ENCODE data around the gene SECISBP2L. TPM values are rescaled to one million over a fixed set of nuclear protein-coding genes. Genes with fewer than 3 reads are reported as not detected.
"Not testable (repeated sequence)": the region's sequence is repeated elsewhere in the genome, so short reads cannot be mapped to it uniquely, and the experiment has no call there.

Gene SECISBP2L
- total RNA-seq, 1 donor from 2014 or later: 38.0 TPM

DNA sequence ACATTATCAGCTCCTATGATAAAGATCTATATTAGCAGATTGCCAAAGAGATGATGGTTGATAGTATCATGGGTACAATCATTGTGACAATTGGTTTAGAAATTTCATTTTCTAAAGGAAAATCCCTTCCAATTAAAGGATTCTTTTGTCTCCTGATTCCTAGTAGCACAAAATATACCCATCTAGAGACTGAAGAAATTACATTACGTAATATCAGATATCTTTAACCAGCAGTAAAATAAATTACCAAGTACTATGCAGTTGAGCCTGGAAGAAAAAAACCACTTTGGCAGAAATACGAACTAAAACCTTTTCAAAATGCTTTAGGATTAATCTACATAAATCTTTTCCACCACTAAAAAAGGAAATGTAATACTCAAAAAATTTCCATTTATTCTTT, 46.9 kb downstream of the SECISBP2L start:
- no peak for DNase-seq (ENCODE audit: extremely low read depth, low read depth, low spot score)

DNA sequence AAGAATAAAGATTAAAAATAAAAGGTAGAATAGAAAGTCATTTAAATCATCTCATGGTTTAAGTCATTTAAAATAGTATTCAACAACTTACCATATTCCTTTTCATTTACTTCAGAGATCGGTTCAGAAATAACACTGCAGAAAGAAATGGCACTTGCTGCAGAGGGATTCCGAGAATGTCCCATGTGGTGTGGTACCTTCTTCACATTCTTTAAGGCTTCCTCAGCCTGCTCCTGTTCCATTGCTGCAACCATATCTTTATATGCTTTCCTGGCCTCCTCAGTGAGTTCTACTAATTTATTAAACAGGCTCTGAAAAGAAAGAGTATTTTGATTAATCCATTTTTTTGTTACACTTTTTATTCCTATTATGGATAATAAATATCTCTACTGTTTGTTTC, 50.0 kb downstream of the SECISBP2L start:
- DNase-seq (ENCODE audit: extremely low read depth, low read depth, low spot score): no peak

DNA sequence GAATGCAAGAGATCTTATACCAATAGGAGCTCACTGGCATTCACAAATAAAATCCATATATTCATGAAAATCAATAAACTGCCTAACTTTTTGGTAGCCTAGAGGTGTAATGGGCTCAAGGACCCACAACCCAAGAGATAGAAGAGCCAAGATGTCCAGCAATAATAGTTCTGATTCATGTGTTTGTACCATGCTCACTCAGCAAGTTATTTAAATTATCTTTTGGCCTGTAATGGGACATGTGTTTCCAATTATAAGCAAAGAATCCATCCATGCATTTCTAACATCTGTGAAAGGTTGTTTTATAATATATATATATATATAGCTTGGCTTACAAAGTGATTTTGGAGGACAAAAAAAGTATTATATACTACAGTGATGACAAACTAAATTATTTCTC, 52.9 kb downstream of the SECISBP2L start:
- no peak for DNase-seq (ENCODE audit: extremely low read depth, low read depth, low spot score)

DNA sequence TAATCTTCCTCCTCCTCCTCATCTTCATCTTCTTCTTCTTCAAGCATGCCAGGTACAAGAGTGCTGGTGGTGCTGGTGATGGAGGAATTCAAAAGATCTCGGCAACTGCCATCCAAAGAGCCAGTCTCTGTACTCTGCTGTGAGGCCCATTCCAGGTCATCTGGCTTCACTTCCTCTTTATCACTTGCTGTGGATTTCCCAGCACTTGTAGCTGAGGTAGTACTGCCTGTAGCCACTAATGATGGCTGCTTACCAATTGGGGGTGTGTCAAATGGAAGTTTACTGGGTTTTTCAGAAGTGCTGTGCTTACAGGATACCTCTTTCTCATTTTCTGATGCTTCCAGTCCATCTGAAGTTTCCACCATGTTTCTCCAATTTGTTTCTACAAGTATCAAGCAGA, 53.7 kb downstream of the SECISBP2L start:
- no peak for DNase-seq (ENCODE audit: extremely low read depth, low read depth, low spot score)

DNA sequence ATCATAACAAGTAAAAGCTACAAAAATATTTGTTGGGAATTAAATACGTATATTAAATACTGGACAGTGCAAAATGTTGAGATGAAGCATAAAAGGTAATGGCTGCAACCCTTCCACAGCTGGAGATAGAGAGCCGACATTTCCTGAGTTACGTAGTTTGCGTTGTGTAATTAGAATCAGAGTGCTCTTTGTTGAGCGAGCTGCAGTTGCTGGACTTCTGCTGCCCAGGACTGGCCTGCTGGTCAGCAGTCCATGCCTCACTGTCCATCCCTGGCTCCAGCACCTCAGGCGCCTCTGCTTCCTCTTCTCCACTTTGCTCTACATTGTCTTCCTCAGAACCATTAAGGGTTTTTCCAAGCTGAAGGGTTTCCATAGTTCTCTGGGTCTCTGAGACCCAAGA, 54.1 kb downstream of the SECISBP2L start:
- no peak for DNase-seq (ENCODE audit: extremely low read depth, low read depth, low spot score)

DNA sequence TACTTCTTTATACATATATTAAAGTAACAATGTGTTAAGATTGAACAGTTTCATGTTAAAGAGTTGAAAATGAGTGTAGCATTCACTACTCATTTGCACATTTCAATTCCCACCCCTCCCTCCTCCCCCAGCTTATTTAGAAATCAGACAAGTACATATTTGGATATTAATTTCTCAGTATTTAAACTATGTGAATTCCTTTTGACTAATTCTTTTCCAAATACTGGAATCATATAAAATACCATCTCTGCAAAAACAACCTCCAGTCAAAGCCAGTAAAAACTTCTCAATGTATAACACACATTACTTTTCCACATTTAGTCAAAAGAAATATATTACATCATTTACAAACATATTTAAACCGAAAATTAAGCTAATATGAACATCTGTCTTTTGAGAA, 57.1 kb downstream of the SECISBP2L start:
- DNase-seq (ENCODE audit: extremely low read depth, low read depth, low spot score): no peak

DNA sequence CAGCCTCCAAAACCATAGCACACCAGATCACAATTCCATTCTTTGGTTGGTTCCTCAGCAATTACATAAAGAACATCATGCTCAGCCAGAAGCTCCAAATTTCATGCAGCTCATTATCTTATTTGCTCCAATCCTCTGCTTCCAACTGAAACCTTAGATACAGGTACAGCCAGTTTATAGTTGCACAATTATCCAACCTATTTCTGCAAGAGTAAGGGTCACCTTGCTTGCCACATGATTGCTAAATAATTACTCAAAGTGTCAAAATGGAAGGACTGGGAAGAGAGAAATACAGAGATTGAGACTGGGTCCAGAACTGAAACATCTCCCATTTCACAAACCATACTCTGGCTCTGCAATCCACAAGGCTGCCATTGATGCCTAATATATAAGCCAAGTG, 59.1 kb downstream of the SECISBP2L start:
- DNase-seq (ENCODE audit: extremely low read depth, low read depth, low spot score): no peak

DNA sequence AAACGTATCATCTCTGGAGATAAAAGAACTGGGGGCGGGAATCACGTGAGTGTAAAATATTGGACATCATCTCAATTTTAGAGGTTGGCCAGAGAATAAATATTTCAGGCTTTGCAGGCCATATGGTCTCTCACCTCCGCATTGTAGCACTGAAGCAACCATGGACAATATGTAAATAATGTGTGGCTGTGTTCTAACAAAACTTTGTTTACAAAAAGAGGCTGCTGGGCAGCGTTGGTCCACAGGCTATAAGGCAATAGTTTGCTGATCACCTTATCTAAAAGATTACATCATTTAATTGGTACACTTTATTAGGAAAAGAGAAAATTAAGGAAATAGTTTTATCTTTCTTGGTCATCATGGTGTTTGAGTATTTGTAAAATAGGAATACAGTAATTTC, 60.0 kb downstream of the SECISBP2L start:
- DNase-seq (ENCODE audit: extremely low read depth, low read depth, low spot score): no peak

DNA sequence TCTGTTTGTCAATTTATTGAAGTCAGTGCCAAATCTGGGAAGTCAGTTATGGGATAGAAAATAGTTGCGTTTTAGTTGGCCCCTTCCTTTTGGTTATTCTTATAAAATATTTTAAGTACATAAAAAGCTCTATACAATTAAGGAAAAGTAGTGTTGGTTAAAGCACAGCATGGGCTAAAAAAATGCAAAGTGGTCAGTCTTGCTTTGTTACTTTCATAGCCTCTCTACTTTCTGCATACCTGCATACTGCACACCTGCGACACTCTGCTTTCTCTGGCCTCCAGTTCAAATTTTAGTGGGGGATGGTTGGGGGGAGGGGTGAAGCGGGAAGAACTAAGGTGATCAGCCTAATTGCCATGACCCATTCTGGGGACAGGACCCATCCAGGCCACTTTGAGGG, 60.7 kb downstream of the SECISBP2L start:
- no peak for DNase-seq (ENCODE audit: extremely low read depth, low read depth, low spot score)

DNA sequence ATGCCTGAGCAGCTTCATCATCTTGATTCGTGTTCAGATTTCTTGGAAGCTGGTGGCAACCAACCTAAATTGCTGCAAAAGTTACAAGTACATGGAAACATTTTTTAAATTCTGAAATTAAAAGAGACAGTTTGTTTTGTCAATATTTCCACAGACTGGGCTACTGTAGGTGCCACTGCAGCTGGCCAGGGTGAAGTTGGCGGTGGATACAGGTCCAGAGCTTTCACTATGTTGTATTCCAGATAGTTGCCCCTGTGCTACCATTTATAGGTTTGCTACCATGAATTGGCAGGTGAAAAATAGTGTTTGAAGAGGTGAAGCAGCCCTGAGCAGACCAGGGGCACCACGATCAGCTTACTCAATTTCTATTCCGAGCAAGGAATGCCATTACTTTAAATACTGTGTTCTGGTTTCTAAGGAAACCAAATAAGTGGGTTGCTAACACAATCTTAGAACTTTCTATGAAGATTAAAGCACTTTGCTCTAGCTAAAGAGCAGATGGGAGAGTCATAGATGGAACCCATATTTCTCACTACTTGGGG, 61.4 kb downstream of the SECISBP2L start:
- DNase-seq (ENCODE audit: extremely low read depth, low read depth, low spot score): no peak

DNA sequence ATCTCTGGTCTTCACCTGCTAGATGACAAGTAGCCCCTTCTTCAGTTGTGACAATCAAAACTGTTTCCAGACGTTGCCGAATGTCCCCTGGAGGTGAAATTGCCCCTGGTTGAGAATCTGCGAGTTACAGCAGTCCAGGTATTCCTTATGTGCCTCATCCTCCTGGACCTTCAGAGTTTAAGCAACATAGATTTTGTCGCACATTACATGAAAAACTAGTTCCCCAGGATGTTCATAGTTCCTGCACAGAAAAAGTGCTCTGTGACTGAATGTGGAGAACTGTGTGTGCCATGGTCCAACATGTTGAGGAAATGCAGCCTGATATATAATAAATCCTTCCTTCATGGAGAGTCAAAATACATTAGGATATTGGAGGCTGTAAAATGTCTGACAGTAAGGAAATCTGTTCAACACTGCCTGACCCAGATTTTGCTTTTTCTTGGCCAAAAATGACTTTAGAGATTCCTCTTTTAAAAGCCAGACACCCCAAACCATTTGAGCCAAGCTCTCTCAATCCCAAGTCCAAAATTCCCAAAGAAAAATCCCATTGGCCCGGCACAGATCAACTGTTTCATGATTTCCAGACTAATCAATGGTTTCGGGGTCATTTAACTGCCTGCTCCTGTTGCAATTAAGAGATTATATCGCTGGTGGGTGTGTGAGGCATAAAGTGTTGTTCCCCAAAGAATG, 62.1 kb downstream of the SECISBP2L start:
- DNase-seq (ENCODE audit: extremely low read depth, low read depth, low spot score): no peak

DNA sequence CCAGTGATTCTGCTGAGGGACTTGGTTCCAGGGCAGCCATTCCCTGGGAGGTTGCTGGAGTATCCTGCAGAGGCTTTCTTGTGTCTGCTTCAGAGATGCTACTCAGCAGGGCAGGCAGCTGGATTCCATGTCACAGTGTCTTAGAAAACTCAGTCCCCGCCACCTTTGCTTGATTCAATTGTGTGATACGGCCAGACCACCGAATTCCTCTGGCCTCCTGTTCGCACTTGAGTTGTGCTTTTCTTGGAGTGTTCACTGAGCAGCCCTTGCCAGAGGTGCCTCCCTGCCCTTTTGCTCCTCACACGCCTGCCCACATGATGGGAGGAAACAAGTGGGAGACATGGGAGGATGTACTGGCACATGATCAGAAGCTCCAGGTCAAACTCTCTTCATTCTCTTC, 62.9 kb downstream of the SECISBP2L start:
- DNase-seq (ENCODE audit: extremely low read depth, low read depth, low spot score): no peak

DNA sequence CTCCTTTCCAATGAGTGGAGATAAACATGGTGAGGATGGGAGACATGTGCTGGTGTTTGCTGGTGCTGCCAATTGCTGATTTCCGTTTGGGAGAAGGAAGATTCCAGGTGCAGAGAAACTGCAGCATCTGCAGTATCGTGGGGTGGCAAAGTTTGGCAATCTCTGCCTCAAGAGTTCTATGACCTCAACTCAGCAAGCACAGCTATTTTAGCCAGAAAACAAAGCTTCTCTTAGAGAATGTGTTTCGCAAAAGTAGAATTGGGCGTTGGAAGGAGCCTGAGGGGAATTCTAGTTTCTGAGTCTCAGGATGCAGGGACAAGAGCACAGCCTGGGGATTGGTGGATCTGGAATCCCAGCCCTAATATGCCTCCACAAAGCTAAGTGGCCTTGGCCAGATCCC, 64.3 kb downstream of the SECISBP2L start:
- no peak for DNase-seq (ENCODE audit: extremely low read depth, low read depth, low spot score)

DNA sequence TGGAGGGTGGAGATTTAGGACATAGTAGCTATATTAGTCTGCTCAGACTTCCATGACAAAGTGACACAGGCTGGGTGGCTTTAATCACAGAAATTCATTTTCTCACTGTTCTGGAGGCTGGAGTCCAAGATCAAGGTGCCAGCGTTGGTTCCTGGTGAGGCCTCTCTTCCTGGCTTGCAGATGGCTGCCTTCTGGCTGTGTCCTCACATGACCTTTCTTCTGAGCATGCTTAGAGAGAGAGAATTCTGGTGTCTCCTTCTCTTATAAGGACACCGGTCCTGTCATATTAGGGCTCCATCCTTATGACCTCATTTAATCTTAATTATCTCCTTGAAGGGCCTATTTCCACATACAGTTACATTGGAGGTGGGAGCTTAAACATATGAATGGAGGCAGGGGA, 67.6 kb downstream of the SECISBP2L start:
- DNase-seq (ENCODE audit: extremely low read depth, low read depth, low spot score): no peak

DNA sequence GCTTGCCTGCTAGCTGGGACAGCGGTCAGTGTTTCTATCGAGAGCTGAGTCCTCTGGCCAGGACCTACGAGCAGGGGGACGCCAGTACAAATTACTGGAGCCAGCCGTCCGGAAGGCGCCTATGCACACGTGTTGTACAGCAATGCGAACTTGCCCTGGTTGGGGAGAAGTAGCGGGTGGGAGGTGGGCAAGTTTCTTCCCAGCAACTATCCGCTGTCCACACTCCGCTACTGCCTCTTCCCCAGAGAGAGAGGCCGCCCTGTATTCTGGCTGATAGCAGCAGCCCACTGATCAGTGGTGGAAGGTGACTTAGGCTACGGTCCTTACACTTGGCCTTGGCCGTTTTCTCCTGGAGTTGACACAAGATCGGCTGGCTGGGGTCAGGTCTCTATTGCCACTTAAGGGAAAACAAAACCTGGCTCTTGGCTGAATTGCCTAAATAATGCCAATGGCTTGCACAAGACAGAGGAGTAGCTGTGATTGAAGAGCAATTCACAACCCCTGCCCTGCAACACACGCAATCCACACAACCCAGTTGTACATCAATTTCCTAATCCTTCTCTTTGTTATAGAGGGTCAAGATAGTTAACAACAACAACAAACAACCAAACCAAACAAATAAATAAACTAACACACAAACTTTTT, 69.7 kb downstream of the SECISBP2L start:
- no peak for DNase-seq (ENCODE audit: extremely low read depth, low read depth, low spot score)

DNA sequence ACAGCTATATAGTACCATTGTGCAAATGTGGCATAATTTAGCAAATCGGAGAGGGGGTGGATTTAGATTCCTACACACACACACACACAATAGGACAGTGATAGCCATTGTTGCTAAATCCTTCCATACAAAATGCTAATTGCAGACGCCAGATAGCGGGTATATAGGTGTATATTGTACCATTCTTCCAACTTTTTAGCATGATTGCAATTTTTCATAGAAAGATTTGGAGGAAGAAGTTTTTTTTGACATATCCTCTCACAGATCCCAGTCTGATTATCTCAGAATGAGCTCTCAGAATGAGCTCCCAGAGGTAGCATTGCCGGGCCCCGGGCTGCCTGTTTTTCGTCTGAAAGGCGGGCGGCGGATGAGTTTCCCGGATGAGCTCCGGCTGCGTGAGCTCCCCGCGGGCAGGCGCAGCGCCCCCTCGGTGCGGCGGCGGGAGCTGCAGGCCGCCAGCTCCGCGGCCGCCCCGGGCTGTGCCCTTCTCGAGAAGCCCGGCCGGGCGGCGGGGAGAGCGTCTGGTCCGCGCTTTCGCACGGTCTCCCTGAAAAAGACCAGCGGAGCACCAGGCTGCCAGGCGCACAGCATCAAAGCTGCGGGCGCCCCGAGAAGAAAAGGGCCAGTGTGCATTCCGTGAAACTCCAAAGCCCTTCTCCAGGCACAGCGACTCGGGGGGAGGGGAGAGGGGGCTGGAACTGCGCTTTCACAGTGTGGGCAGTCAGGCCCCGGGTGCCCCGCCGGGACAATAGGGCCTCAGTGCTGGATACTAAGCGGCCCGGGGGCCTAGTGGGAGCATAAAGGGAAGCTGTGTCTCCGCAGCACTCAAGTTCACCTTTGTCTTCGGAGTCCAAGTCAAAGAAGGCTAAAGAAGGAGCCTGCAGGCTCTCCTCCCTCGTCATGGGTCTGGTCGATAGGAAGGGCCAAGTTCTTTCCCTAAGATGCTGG, 70.5 kb downstream of the SECISBP2L start:
- DNase-seq (ENCODE audit: extremely low read depth, low read depth, low spot score): no peak

DNA sequence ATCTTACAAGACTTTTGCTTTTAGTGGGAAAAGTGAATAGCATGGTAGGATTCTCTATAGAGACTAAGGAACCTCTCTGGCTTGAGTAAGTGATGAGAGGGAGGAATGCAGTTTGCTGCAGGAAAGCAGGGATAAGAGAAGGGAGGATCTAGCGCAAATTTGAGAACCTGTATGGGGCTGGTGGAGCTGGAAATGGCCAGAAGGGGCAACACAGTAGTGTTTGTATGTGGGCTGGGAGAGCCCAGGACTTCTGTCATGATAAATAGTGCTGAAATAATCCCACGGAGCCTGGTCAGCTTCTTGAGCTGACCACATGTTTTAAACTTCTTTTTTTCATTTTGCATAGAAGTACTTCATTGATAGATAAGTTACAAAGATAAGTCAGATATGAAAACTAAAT, 71.4 kb downstream of the SECISBP2L start:
- no peak for DNase-seq (ENCODE audit: extremely low read depth, low read depth, low spot score)

DNA sequence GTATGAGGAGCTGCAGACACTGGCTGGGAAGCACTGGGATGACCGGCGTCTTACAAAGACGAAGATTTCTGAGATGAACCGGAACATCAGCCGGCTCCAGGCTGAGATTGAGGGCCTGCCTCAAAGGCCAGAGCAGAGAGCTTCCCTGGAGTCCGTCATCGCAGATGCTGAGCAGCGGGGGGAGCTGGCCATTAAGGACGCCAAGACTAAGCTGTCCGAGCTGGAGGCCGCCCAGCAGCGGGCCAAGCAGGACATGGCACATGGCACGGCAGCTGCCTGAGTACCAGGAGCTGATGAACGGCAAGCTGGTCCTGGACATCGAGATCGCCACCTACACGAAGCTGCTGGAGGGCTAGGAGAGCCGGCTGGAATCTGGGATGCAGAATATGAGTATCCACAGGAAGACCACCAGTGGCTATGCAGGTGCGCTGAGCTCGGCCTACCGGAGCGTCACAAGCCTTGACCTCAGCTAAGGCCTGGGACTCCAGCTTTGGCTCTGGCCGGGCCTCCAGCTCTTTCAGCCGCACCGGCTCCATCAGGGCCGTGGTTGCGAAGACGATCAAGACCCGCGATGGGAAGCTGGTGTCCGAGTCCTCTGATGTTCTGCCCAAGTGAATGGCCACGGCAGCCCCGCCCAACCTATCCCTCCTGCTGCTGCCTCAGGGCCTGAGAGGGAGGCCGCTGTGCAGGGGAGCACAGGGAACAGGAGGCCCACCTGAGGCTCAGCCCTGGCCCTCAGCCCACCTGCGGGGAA, 73.3 kb downstream of the SECISBP2L start:
- no peak for DNase-seq (ENCODE audit: extremely low read depth, low read depth, low spot score)

DNA sequence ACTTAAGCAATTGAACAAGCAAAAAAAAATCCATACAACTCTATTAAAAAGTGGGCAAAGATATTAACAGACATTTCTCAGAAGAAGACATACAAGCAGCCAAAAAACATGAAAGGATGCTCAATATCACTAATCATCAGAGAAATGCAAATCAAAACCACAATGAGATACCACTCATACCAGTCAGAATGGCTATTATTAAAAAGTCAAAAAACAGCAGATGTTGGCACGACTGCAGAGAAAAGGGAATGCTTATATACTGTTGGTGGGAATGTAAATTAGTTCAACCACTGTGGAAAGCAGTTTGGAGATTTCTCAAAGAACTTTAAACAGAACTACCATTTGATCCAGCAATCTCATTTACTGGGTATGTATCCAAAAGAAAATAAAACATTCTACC, 75.3 kb downstream of the SECISBP2L start:
- not testable (repeated sequence) for DNase-seq (ENCODE audit: extremely low read depth, low read depth, low spot score)

DNA sequence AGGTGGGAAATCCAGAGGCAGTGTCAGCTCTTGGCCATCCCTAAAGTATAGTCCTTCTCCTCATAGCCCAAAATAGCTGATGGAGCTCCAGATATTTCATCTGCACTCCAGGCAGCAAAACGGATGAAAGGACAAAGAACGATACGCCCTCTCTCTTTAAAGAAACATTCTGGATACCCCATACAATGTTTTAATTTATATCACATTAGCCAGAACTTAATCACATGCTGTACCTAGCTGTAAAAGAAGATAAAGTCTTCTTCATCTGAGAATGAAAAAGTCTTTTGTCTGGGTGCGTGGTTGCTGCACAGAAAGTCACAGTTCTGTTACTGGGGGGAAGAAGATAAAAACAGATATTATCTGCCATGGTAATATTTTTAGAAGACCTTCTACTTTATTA, 78.2 kb downstream of the SECISBP2L start:
- no peak for DNase-seq (ENCODE audit: extremely low read depth, low read depth, low spot score)

DNA sequence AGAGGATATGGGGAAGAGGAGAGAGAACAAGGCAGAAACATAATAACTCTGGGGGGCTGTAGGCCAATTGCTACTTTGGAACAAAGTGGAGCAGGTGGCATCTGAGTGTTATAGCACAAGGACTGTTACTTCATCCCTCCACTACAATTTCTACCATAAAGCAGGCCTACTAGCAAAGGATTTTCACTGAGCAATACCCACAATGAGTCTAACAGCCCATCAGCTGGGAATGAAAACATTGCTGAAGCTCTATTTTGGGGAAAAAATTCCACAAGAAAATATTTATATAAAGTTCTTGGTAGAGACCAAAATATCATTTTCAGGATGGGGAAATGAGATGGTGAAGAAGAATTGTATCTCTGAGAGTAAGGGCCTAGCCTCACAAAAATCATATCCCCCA, 78.9 kb downstream of the SECISBP2L start:
- DNase-seq (ENCODE audit: extremely low read depth, low read depth, low spot score): no peak

All from glomerular endothelial cell (primary cell).